VCaP (cell line): ENCODE results near the gene GAD1.

Experiments used
- H3K27ac ChIP-seq: fragments of 450-650 bp; 2 replicates; pipeline ENCODE4 v1.5.1; 2017
- CTCF ChIP-seq: fragments of 450-650 bp; conservative IDR thresholded peaks from 2 replicates; pipeline ENCODE4 v1.5.1; 2017; ENCODE audit warnings: mild to moderate bottlenecking, moderate library complexity

The GAD1 gene

GRCh38 chr2:170840717-170841210 is 24.1 kb downstream of the GAD1 start:
- no peak for TF ChIP-seq CTCF
- no peak overlapping the region for H3K27ac ChIP-seq

- no peak for TF ChIP-seq CTCF
- no peak overlapping the region for H3K27ac ChIP-seq
Observed at GRCh38 chr2:170842785-170843184, 26.1 kb downstream of the GAD1 start.

GRCh38 chr2:170843656-170844055 is 27.0 kb downstream of the GAD1 start:
- no peak overlapping the region; the same call in 1 of the 2 replicates for H3K27ac ChIP-seq
- no peak for TF ChIP-seq CTCF

- TF ChIP-seq CTCF = no peak; the same call in 1 of the 2 replicates
- no peak overlapping the region for H3K27ac ChIP-seq
Observed at GRCh38 chr2:170845343-170845742, 28.7 kb downstream of the GAD1 start.

- no peak overlapping the region for H3K27ac ChIP-seq
- TF ChIP-seq CTCF = no peak
Observed at GRCh38 chr2:170846314-170846713, 29.6 kb downstream of the GAD1 start.

GRCh38 chr2:170847716-170848115 is 31.0 kb downstream of the GAD1 start:
- no peak overlapping the region for H3K27ac ChIP-seq
- no peak for TF ChIP-seq CTCF

- no peak overlapping the region for H3K27ac ChIP-seq
- TF ChIP-seq CTCF = no peak
Observed at GRCh38 chr2:170848587-170848986, 31.9 kb downstream of the GAD1 start.
